ENCODE data around the gene EIF4G3. TPM values are rescaled to one million over a fixed set of nuclear protein-coding genes. Genes with fewer than 3 reads are reported as not detected.

EIF4G3 gene
- total and polyA plus RNA-seq, 2 donors (not counting 1 experiment from before 2014, with no cell fraction given) = 33.6 to 76.0 TPM

DNA sequence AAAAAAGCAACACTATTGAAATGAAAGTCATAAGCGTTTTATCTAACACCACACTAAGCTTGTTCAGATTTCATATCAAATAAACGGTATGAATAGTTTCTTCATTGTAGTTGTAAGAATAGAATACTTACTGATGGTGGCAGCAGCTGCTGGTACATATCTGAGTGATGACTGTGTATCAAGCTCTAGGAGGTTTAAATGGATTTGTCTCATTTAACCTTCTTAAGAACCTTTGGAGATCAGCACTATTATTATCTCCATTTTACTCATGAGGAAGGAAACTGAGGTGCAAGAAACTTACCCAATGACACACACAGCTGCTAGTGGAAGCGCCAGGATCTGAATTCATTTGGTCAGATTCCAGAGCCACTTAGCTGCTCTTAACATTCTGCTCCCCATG, 104.0 kb downstream of the EIF4G3 start:
- Mint-ChIP-seq H3K9me3 (ENCODE audit: insufficient read depth) (no peaks in the 10 kb centered on the region), H3K4me3 (no peak overlapping the region), H3K27ac (no peak overlapping the region), H3K27me3 (no peaks in the 10 kb centered on the region), H3K4me1 (peaks cover 14% of the 10 kb centered on the region)
- Histone ChIP-seq H3K36me3 (replicated peaks in 1 of 2; ENCODE audit: control extremely low read depth in 1 of 2, control insufficient read depth in 1 of 2, extremely low read depth in 1 of 2, insufficient read depth in 2 of 2, low read length in 1 of 2) (peaks cover 4 to 12% of the 10 kb centered on the region in 2 experiments), H3K79me2 (ENCODE audit: control insufficient read depth, insufficient read depth, low read length) (peaks cover 41% of the 10 kb centered on the region), H3K9me3 (ENCODE audit: control extremely low read depth in 1 of 3, control insufficient read depth in 2 of 3, insufficient read depth in 1 of 3, low read length in 2 of 3) (no peaks in the 10 kb centered on the region), H2AFZ (ENCODE audit: insufficient read depth, low read depth, low read length, poor library complexity, severe bottlenecking) (no peak overlapping the region), H3K4me2 (replicated peaks; ENCODE audit: low read depth, low read length, poor library complexity, severe bottlenecking) (no peak overlapping the region), H4K20me1 (ENCODE audit: control insufficient read depth, insufficient read depth, low read length, poor library complexity, severe bottlenecking) (peaks cover 11% of the 10 kb centered on the region), H3K4me3 (ENCODE audit: control extremely low read depth in 1 of 5, extremely low read depth in 1 of 5, insufficient read depth in 1 of 5, low read depth in 2 of 5, low read length in 4 of 5) (no peak overlapping the region), H3K9ac (ENCODE audit: low read length) (no peak overlapping the region), H3K27me3 (replicated peaks in 1 of 4; ENCODE audit: control extremely low read depth in 1 of 4, control insufficient read depth in 3 of 4, insufficient read depth in 4 of 4, low read length in 3 of 4) (no peaks in the 10 kb centered on the region), H3K27ac (ENCODE audit: low read length in 2 of 2) (no peak overlapping the region), H3K4me1 (ENCODE audit: control insufficient read depth in 2 of 2, insufficient read depth in 2 of 2, low read length in 2 of 2) (peaks cover 4 to 5% of the 10 kb centered on the region in 2 donors)
- 100% methylated on average over 1 of the region's 3 CpGs for whole genome bisulfite sequencing (ENCODE audit: insufficient coverage)
- POLR2A ChIA-PET = no interaction called here
- intact Hi-C loops (cut with micrococcal nuclease) = no loop called here
- DNase-seq (no peak), ATAC-seq (ENCODE audit: low read depth) (no peak)
- CTCF ChIA-PET = interaction anchor here (1.7 kb wide), 1 partner anchor 123 kb away, joined by 9 read pairs; no protein-coding TSS in a partner anchor
- no peak for TF ChIP-seq CTCF (IDR thresholded peaks at IDR 0.05)
- no peak for TF ChIP-seq EZH2 (IDR thresholded peaks at IDR 0.05; ENCODE audit: borderline replicate concordance, insufficient read depth, low read depth, low read length, poor library complexity, severe bottlenecking)

DNA sequence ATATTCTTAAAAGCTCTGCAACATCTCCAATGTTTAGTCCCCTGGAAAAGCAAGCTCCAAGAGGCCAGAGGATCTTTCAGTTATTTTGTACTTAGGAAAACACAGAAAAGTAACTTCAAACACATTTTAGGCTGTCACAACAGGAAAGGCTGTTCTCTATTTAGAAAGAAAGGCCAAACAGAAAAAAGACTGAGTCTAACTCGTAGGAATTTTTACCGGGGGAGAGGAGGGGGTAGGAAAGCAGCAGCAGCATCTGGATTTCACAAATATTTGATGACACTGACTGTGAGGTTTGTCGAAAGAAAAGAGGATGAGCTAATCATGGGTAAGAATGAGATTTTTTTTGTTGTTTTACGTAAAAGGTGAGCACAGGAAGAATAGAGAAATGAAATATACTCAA, 107.1 kb downstream of the EIF4G3 start:
- H3K4me1 ChIP-seq (ENCODE audit: control insufficient read depth in 2 of 2, insufficient read depth in 2 of 2, low read length in 2 of 2) = peaks cover 4 to 5% of the 10 kb centered on the region in 2 donors
- no peak overlapping the region for H2AFZ ChIP-seq (ENCODE audit: insufficient read depth, low read depth, low read length, poor library complexity, severe bottlenecking)
- H3K79me2 ChIP-seq (ENCODE audit: control insufficient read depth, insufficient read depth, low read length) = peaks cover 22% of the 10 kb centered on the region
- intact Hi-C loops (cut with micrococcal nuclease) = no loop called here
- no peaks in the 10 kb centered on the region for H3K9me3 Mint-ChIP-seq (ENCODE audit: insufficient read depth)
- WGBS (ENCODE audit: insufficient coverage) = 68% methylated on average over 2 of the region's 4 CpGs
- H3K27me3 ChIP-seq (replicated peaks in 1 of 4; ENCODE audit: control extremely low read depth in 1 of 4, control insufficient read depth in 3 of 4, insufficient read depth in 4 of 4, low read length in 3 of 4) = no peaks in the 10 kb centered on the region
- no peaks in the 10 kb centered on the region for H3K9me3 ChIP-seq (ENCODE audit: control extremely low read depth in 1 of 3, control insufficient read depth in 2 of 3, insufficient read depth in 1 of 3, low read length in 2 of 3)
- no peak overlapping the region for H3K27ac Mint-ChIP-seq
- H3K9ac ChIP-seq (ENCODE audit: low read length) = no peak overlapping the region
- ChIA-PET POLR2A (no interaction called here), CTCF (interaction anchor here (0.6 to 0.7 kb wide), 2 partner anchors 126 to 143 kb away, joined by 3 read pairs; no protein-coding TSS in a partner anchor)
- ATAC-seq (ENCODE audit: low read depth) (no peak), DNase-seq (no peak)
- peaks cover 4 to 10% of the 10 kb centered on the region in 2 experiments for H3K36me3 ChIP-seq (replicated peaks in 1 of 2; ENCODE audit: control extremely low read depth in 1 of 2, control insufficient read depth in 1 of 2, extremely low read depth in 1 of 2, insufficient read depth in 2 of 2, low read length in 1 of 2)
- H3K4me3 Mint-ChIP-seq = no peak overlapping the region
- no peak overlapping the region for H3K27ac ChIP-seq (ENCODE audit: low read length in 2 of 2)
- no peaks in the 10 kb centered on the region for H3K27me3 Mint-ChIP-seq
- TF ChIP-seq EZH2 (IDR thresholded peaks at IDR 0.05; ENCODE audit: borderline replicate concordance, insufficient read depth, low read depth, low read length, poor library complexity, severe bottlenecking) (no peak), CTCF (IDR thresholded peaks at IDR 0.05) (no peak)
- H3K4me3 ChIP-seq (ENCODE audit: control extremely low read depth in 1 of 5, extremely low read depth in 1 of 5, insufficient read depth in 1 of 5, low read depth in 2 of 5, low read length in 4 of 5) = no peak overlapping the region
- H4K20me1 ChIP-seq (ENCODE audit: control insufficient read depth, insufficient read depth, low read length, poor library complexity, severe bottlenecking) = peaks cover 2% of the 10 kb centered on the region
- no peak overlapping the region for H3K4me2 ChIP-seq (replicated peaks; ENCODE audit: low read depth, low read length, poor library complexity, severe bottlenecking)
- H3K4me1 Mint-ChIP-seq = peaks cover 4% of the 10 kb centered on the region
